ENCODE measurements around the gene AP5Z1. TPM values are rescaled to one million over a fixed set of nuclear protein-coding genes. Genes with fewer than 3 reads are reported as not detected.

AP5Z1 gene
- total RNA-seq, 1 experiment from 2014 or later: 35.6 TPM

DNA sequence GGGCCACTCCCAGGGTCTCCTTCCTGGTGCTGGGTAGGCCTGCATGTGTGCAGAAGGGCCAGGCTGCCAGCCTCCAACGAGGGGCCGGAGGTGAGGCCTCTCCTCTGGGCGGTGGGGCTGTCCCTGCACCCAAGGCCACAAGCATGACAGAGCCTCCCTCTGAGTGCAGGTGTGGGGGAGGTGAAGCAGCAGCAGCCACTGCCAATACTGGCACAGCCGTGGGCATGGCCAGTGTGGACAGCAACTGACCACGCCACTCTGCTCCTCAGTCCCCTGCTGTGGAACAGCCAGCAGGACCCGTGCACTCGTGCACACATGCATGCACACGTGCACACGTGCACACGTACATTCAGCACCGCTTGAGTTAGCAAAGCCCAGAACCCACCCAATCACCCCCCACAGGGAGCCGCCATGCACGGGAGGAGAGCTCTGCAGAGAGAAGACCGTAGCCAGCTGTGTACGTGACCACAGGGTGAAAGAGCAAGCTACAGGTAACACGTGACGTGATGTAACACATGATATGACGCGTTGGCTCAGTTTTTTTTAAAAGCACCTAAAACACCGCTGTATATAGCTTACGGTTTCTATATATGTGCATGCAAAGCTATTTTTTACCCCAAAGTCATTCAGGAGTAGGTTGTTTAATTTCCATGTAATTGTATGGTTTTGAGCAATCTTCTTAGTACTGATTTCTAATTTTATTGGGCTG, 63.4 kb downstream of the AP5Z1 start:
- no peaks in the 10 kb centered on the region for H3K9me3 ChIP-seq (ENCODE audit: low read depth, low read length, poor library complexity, severe bottlenecking)
- ChIA-PET CTCF (no interaction called here), POLR2A (ENCODE audit: low non-redundant PET) (interaction anchor here (0.6 kb wide), 1 partner anchor 69 kb away, joined by 6 read pairs; no protein-coding TSS in a partner anchor)
- H3K4me3 ChIP-seq (ENCODE audit: low read depth, low read length, poor library complexity, severe bottlenecking): no peak overlapping the region
- TF ChIP-seq EZH2 (IDR thresholded peaks at IDR 0.05; ENCODE audit: borderline replicate concordance, low read depth, low read length, poor library complexity, severe bottlenecking): no peak
- TF ChIP-seq, protein P1, sequence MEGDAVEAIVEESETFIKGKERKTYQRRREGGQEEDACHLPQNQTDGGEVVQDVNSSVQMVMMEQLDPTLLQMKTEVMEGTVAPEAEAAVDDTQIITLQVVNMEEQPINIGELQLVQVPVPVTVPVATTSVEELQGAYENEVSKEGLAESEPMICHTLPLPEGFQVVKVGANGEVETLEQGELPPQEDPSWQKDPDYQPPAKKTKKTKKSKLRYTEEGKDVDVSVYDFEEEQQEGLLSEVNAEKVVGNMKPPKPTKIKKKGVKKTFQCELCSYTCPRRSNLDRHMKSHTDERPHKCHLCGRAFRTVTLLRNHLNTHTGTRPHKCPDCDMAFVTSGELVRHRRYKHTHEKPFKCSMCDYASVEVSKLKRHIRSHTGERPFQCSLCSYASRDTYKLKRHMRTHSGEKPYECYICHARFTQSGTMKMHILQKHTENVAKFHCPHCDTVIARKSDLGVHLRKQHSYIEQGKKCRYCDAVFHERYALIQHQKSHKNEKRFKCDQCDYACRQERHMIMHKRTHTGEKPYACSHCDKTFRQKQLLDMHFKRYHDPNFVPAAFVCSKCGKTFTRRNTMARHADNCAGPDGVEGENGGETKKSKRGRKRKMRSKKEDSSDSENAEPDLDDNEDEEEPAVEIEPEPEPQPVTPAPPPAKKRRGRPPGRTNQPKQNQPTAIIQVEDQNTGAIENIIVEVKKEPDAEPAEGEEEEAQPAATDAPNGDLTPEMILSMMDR (conservative IDR thresholded peaks at IDR 0.05; ENCODE audit: low read depth, low read length): no peak
- H3K27ac ChIP-seq (ENCODE audit: low read depth, low read length, poor library complexity, severe bottlenecking): no peak overlapping the region
- intact Hi-C loops (cut with micrococcal nuclease; ENCODE audit: unreplicated experiment): no loop called here
- DNase-seq (ENCODE audit: low spot score): no peak
- H3K4me1 ChIP-seq (ENCODE audit: insufficient read depth, low read length, poor library complexity, severe bottlenecking): no peaks in the 10 kb centered on the region
- BruUV-seq (replicated peaks): no TSS peak
- no peaks in the 10 kb centered on the region for H3K36me3 ChIP-seq (ENCODE audit: insufficient read depth, low read length, poor library complexity, severe bottlenecking)
- no peaks in the 10 kb centered on the region for H3K27me3 ChIP-seq (replicated peaks; ENCODE audit: insufficient read depth, low read depth, low read length, poor library complexity)

DNA sequence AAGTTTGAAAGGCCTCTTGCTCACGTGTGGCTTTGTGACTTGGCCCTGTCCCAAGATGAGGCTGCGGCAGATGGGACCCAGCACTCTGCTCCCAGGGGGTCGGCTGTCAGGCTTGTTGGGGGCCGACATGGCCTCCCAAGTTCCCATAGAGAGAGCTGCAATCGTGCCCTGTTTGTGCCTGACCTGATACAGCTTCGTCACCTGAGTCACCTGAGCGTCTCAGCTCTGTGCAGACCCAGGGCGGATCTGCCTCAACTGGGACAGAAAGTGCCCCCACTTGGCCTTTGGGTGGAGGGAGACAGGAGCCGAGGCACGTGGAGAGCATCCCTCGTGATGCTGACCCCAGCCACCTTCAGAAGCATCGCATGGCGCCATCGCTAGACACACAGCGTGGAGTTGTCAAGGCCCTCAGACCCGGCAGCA, 64.7 kb downstream of the AP5Z1 start:
- CTCF ChIA-PET: no interaction called here

More for the DNA sequence above, 64.7 kb downstream of the AP5Z1 start:
- Histone ChIP-seq H3K4me1 (ENCODE audit: insufficient read depth, low read length, poor library complexity, severe bottlenecking) (no peaks in the 10 kb centered on the region), H3K36me3 (ENCODE audit: insufficient read depth, low read length, poor library complexity, severe bottlenecking) (no peaks in the 10 kb centered on the region), H3K27ac (ENCODE audit: low read depth, low read length, poor library complexity, severe bottlenecking) (no peak overlapping the region), H3K4me3 (ENCODE audit: low read depth, low read length, poor library complexity, severe bottlenecking) (no peak overlapping the region), H3K9me3 (ENCODE audit: low read depth, low read length, poor library complexity, severe bottlenecking) (no peaks in the 10 kb centered on the region), H3K27me3 (replicated peaks; ENCODE audit: insufficient read depth, low read depth, low read length, poor library complexity) (no peaks in the 10 kb centered on the region)
- POLR2A ChIA-PET (ENCODE audit: low non-redundant PET): no interaction called here
- no peak for DNase-seq (ENCODE audit: low spot score)
- no TSS peak for BruUV-seq (replicated peaks)
- intact Hi-C loops (cut with micrococcal nuclease; ENCODE audit: unreplicated experiment): no loop called here
- TF ChIP-seq, protein P1 (conservative IDR thresholded peaks at IDR 0.05; ENCODE audit: low read depth, low read length): no peak
- TF ChIP-seq EZH2 (IDR thresholded peaks at IDR 0.05; ENCODE audit: borderline replicate concordance, low read depth, low read length, poor library complexity, severe bottlenecking): no peak

Small RNA genes lying within 50 kb of the gene (microRNA-seq; reads per million reads assigned to microRNA genes)
- gene MIR4656: not detected

Other genes starting within 250 kb of the AP5Z1 start
- 43.8 and 46.2 TPM in 2 replicates for gene FOXK1, start 93.3 kb upstream of the AP5Z1 start, total RNA-seq (2021)
- gene PAPOLB, start 86.4 kb downstream of the AP5Z1 start, total RNA-seq (2021): 0.17 TPM in 2 replicates
- gene RADIL, start 108.1 kb downstream of the AP5Z1 start, total RNA-seq (2021): 5.0 and 7.6 TPM in 2 replicates
- not detected in 2 replicates for gene MMD2, start 183.6 kb downstream of the AP5Z1 start, total RNA-seq (2021)